SK-N-MC (cell line): ENCODE results near the gene TET2.

Source experiments
- DNase-seq: peaks from one replicate; pipeline ENCODE4 v3.0.0-alpha.2; 2011; ENCODE audit warnings: low read depth, low spot score
- H3K27ac ChIP-seq: fragments of 200-600 bp; sonication (generic); 2 replicates; pipeline ENCODE4 v1.5.1; 2016; ENCODE audit warnings: mixed run types
- H3K36me3 ChIP-seq: fragments of 200-600 bp; sonication (generic); 2 replicates; pipeline ENCODE4 v1.6.1; 2017; ENCODE audit warnings: antibody characterized with exemption, low read length, mixed read lengths; ENCODE audit not compliant: insufficient read depth
- H3K4me3 ChIP-seq: fragments of 200-600 bp; sonication (generic); 2 replicates; pipeline ENCODE4 v1.5.1; 2016
- H3K9ac ChIP-seq: fragments of 200-600 bp; sonication (generic); 2 replicates; pipeline ENCODE4 v1.8.0; 2017; ENCODE audit warnings: mixed run types, mixed read lengths; ENCODE audit not compliant: insufficient read length
- H3K9me3 ChIP-seq: fragments of 200-600 bp; sonication (generic); 2 replicates; pipeline ENCODE4 v1.6.1; 2017; ENCODE audit warnings: low read depth, mild to moderate bottlenecking, antibody characterized with exemption, low read length, moderate library complexity, mixed read lengths
- EZH2 ChIP-seq: fragments of 200-600 bp; sonication (generic); IDR thresholded peaks from one replicate; pipeline ENCODE4 v1.6.1; 2017; ENCODE audit warnings: antibody characterized with exemption
- FOXP2 ChIP-seq: optimal IDR thresholded peaks from 2 replicates; pipeline ENCODE3; 2011; ENCODE audit warnings: mild to moderate bottlenecking, moderate library complexity; ENCODE audit not compliant: insufficient read depth; ENCODE audit errors: extremely low read length, control extremely low read depth
- POLR2AphosphoS5 ChIP-seq: IDR thresholded peaks from 2 replicates; pipeline ENCODE4 v1.6.1; 2012; ENCODE audit warnings: mild to moderate bottlenecking, low read depth, low read length, borderline replicate concordance

TET2 gene

GRCh38 chr4:105329081-105329480 is 182.4 kb downstream of the TET2 start:
- no peak overlapping the region for H3K27ac ChIP-seq
- TF ChIP-seq EZH2 = no peak
- TF ChIP-seq FOXP2 = no peak
- TF ChIP-seq POLR2AphosphoS5 = no peak
- H3K4me3 ChIP-seq = no peak overlapping the region
- no peak overlapping the region for H3K9ac ChIP-seq
- no peak for DNase-seq
- no peaks in the 10 kb centered on the region for H3K36me3 ChIP-seq
- H3K9me3 ChIP-seq = no peaks in the 10 kb centered on the region
